Hindlimb muscle (tissue), 1 donor: ENCODE data around the gene MED31. TPM values are rescaled to one million over a fixed set of nuclear protein-coding genes. Genes with fewer than 3 reads are reported as not detected.
"Not testable (repeated sequence)": the region's sequence is repeated elsewhere in the genome, so short reads cannot be mapped to it uniquely, and the experiment has no call there.

ENCODE experiments used
- DNase-seq: peaks from one replicate; pipeline ENCODE4 v3.0.0-alpha.2; 2013
- polyA plus RNA-seq: library from polyadenylated mRNA; unstranded; fragments of 120-200 nt; gene quantifications from one replicate; pipeline ENCODE4 v1.2.1, GENCODE V29; 2013; ENCODE audit not compliant: insufficient read length

Gene MED31
- polyA plus RNA-seq, result 12.2 TPM

GRCh38 chr17:6651354-6651918 is at the start of gene MED31, which contains the start of gene C17orf100:
TSS of gene MED31 (minus strand) at chr17:6651605. CDS start at chr17:6651528, 77 bp downstream.
TSS of gene C17orf100 (plus strand) at chr17:6651762. CDS start at chr17:6651914, 152 bp downstream.
- DNase-seq, result peak; percentile 93

- no peak for DNase-seq
Measured at GRCh38 chr17:6700948-6701307, 49.5 kb upstream of the MED31 start.

GRCh38 chr17:6699997-6700947 is 48.9 kb upstream of the MED31 start:
- DNase-seq, result no peak

GRCh38 chr17:6698004-6698403 is 46.6 kb upstream of the MED31 start:
- DNase-seq, result no peak

GRCh38 chr17:6696906-6697305 is 45.5 kb upstream of the MED31 start:
- DNase-seq, result no peak

- no peak for DNase-seq
Measured at GRCh38 chr17:6695565-6695964, 44.2 kb upstream of the MED31 start.

GRCh38 chr17:6695051-6695450 is 43.6 kb upstream of the MED31 start:
- no peak for DNase-seq

- DNase-seq, result not testable (repeated sequence)
Measured at GRCh38 chr17:6691958-6692357, 40.6 kb upstream of the MED31 start.

GRCh38 chr17:6691546-6691945 is 40.1 kb upstream of the MED31 start:
- DNase-seq, result no peak

- DNase-seq, result no peak
Measured at GRCh38 chr17:6690641-6691040, 39.2 kb upstream of the MED31 start.

GRCh38 chr17:6688944-6689343 is 37.5 kb upstream of the MED31 start:
- no peak for DNase-seq

GRCh38 chr17:6686026-6686425 is 34.6 kb upstream of the MED31 start:
- no peak for DNase-seq

GRCh38 chr17:6684881-6685767 is 33.7 kb upstream of the MED31 start:
- DNase-seq, result no peak

- no peak for DNase-seq
Measured at GRCh38 chr17:6684460-6684783, 33.0 kb upstream of the MED31 start.

- DNase-seq, result no peak
Measured at GRCh38 chr17:6683730-6684459, 32.5 kb upstream of the MED31 start.

GRCh38 chr17:6683081-6683684 is 31.8 kb upstream of the MED31 start:
- no peak for DNase-seq

GRCh38 chr17:6682339-6682738 is 30.9 kb upstream of the MED31 start:
- DNase-seq, result no peak

GRCh38 chr17:6681671-6682070 is 30.3 kb upstream of the MED31 start:
- no peak for DNase-seq

GRCh38 chr17:6681176-6681575 is 29.8 kb upstream of the MED31 start:
- DNase-seq, result no peak

GRCh38 chr17:6679241-6679640 is 27.8 kb upstream of the MED31 start:
- no peak for DNase-seq

- no peak for DNase-seq
Measured at GRCh38 chr17:6677946-6678345, 26.5 kb upstream of the MED31 start.
